D721Med (cell line): ENCODE results near the gene HPCA.

Experiments
- DNase-seq: peaks from one replicate; pipeline ENCODE4 v3.0.0; 2011; ENCODE audit warnings: low spot score; ENCODE audit not compliant: insufficient read length
- FAIRE-seq: peaks from 2 replicates; lab custom pipeline; 2011; peaks lifted over from hg19 to GRCh38; lab: Jason Lieb, UNC
- TF ChIP-seq, protein P1 (sequence below): IDR thresholded peaks from 2 replicates; pipeline ENCODE4 v1.5.1; 2012; ENCODE audit warnings: mild to moderate bottlenecking, control low read depth; ENCODE audit not compliant: insufficient read depth; ENCODE audit errors: missing control alignments

HPCA gene

DNA sequence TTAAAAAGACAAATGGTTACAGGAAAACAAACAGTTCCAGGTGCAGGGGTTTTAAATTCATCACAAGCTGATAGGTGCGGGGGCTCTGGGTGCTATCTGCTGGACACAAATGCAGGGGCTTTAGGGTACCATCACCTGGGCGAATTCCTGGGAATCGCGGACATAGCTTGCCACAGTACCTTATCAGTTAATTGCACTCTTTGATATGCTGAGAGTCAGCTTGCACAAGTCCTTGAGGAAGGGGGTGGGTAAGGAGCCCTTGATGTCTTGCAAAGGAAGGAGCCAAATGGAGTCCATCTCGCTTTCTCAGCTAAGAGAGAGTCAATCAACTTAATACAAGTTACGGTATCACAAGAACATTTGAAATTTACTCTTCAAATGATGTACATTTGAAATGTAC, 40.3 kb downstream of the HPCA start:
- no peak for FAIRE-seq

DNA sequence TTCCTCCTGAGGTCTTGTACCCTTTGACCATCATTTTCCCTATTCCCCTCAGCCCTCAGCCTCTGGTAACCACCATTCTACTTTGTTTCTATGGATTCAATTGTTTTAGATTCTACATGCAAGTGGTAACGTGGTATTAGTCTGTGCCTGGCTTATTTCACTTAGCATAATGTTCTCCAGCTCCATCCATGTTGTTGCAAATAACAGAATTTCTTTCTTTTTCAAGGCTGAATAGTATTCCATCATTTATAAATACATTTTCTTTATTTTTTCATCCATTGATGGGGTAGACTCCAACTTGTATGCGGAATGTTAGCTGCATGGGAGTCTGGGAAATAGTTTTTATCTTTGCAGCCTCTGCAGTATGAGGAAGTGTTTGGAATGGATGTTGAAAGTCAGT, 41.1 kb downstream of the HPCA start:
- FAIRE-seq (no peak), DNase-seq (no peak)

More for the DNA sequence above, 40.3 kb downstream of the HPCA start:
- TF ChIP-seq, protein P1, sequence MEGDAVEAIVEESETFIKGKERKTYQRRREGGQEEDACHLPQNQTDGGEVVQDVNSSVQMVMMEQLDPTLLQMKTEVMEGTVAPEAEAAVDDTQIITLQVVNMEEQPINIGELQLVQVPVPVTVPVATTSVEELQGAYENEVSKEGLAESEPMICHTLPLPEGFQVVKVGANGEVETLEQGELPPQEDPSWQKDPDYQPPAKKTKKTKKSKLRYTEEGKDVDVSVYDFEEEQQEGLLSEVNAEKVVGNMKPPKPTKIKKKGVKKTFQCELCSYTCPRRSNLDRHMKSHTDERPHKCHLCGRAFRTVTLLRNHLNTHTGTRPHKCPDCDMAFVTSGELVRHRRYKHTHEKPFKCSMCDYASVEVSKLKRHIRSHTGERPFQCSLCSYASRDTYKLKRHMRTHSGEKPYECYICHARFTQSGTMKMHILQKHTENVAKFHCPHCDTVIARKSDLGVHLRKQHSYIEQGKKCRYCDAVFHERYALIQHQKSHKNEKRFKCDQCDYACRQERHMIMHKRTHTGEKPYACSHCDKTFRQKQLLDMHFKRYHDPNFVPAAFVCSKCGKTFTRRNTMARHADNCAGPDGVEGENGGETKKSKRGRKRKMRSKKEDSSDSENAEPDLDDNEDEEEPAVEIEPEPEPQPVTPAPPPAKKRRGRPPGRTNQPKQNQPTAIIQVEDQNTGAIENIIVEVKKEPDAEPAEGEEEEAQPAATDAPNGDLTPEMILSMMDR, result no peak
- DNase-seq, result no peak

DNA sequence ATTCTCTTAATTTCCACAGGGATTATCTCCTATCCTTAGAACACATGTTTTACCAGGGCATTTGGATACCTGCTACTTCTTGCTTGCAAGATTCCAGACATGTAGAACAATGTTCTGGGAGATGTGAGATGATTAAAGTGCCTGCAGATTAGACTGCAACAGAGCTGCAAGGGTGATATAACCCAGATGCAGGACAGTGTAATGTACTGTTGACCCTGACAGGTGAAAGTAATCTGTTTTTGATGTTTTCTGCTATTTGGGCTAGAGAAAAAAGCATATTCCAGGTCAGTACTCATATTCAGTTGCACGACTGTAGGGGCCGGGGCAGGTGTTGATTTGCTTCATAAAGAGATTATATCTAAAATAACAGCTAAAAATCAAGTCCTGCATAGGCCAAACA, 42.0 kb downstream of the HPCA start:
- TF ChIP-seq, protein P1, result no peak
- no peak for FAIRE-seq

More for the DNA sequence above, 41.1 kb downstream of the HPCA start:
- TF ChIP-seq, protein P1, result no peak

DNA sequence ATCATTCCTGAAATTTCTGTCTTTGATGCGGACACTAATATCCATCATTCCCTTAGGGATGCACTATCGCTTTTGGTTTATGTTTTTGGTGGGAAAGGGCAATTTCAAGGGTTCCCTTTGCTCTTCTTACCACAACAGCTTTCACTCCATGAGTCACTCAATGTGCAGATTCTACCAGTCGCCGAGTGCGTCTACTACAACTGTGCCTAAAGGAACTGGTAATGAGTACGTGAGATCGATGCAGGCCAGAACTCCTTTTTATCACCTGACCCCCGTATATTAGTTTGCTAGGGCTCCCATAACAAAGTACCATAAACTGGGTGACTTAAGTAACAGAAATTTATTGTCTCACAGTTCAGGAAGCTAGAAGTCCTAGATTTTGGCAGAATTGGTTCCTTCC, 42.4 kb downstream of the HPCA start:
- DNase-seq (no peak), FAIRE-seq (no peak)
- TF ChIP-seq, protein P1, result no peak

More for the DNA sequence above, 42.0 kb downstream of the HPCA start:
- no peak for DNase-seq

DNA sequence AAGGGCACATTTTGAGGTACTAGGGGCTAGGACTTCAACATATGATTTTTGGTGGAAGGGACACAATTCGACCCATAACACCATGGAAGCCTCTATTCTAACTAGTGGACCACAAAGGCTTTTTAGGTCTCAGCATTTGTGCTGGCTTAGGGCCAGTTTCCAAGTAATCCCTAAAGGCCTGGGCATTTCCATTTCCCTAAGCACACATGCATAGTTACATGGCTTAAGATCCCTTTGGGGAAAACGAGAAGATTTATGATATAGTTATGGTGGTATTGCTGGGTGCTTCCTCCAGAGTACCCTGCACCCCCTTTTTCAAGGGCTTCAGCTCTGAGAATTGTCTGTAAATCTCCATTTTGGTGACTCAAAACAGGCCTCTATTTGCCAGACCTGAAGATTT, 43.1 kb downstream of the HPCA start:
- FAIRE-seq (no peak), DNase-seq (no peak)
- TF ChIP-seq, protein P1, result no peak

DNA sequence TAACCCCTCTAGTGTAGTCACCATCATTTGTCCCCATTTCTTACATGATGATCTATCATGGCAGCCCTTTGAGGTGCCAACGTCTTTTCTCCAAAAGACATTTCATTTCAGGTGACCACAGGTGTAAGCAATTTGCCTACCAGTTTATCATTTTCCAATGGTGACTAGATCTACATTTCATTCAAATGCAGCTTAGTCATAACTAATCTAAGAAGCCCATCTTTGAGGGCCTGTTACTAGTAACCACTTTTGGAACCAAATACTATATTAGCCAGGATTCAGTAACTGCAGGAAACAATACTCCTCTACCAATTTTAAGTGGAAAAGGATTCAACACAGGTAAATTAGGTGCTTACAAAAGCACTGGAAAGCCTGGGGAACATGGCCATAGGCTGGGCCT, 45.5 kb downstream of the HPCA start:
- DNase-seq (no peak), FAIRE-seq (no peak)
- TF ChIP-seq, protein P1, result no peak

DNA sequence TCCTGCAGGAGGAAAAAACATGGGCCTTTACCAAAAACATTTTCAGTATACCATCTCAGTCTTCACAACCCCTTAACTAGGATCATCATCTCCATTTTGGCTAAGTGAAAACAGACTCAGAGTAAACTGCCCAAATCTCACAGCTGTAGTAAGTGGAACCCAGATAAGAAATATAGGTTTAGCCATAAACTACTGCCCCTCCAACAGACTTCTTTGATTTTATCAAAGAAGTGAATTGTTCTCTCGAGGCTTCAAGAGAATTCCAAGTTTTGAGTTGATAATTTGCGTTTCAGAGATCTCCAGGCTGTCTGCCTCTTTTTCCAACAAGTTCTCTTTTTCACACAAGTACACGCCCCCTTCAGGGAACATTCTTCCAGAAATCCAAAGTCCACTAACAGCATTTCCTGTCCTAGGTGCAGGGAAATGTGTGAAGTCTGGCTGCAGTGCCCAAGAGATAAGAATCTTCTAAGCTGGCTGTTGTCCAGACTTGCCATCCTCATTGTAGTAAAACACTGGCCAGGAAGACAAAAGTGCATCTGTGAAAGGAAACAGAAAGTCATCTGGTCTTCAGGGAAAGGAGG, 47.5 kb downstream of the HPCA start:
- DNase-seq (no peak), FAIRE-seq (no peak)
- TF ChIP-seq, protein P1, result no peak
